Measurements from ENCODE around the gene ZIC1.

Gene ZIC1

GRCh38 chr3:147407114-147407497 is 2.1 kb upstream of the ZIC1 start:
- H3K27ac Mint-ChIP-seq = peak overlapping the region; percentile 14
- DNase-seq = no peak
- CTCF ChIA-PET = no interaction called here

DNA sequence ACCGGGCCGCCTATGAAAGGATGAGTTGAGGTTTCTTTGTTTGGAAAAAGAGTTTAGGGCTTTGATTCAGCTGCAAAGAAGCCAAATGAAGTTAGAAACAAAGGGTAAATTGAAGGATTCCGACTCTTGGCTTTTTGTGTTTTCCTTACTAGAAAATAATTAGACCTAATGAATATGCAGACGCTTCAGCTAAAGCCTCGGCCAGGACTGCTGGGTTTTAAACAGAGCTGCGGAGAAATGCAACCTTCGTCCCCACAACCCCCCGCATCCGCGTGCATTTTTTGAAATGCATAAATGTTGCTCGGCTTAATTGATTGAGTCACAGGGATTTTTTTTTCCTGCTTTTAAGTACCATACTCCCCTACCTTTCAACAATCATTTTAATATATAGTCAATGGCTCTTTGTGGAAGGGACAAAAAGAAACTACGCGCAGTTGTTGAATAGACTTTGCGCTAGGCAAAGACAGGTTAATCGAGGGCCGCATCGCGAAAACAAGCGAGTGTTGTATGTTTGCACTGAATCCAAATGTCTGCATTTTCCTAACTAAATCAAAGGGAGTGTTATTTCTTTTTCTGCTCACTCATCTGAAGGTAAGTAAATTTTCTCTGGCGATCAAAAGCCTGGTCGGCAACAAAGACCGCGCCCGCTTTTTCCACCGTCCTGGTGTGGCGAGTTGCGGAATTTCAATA is 1.5 kb upstream of the ZIC1 start:
- CTCF ChIA-PET = no interaction called here
- peak overlapping the region; percentile 84 for H3K27ac Mint-ChIP-seq

More at GRCh38 chr3:147407114-147407497, 2.1 kb upstream of the ZIC1 start:
- peaks cover 21% of the 10 kb centered on the region for H3K36me3 Mint-ChIP-seq
- H3K27me3 Mint-ChIP-seq = peaks cover 91% of the 10 kb centered on the region
- peaks cover 12% of the 10 kb centered on the region for H3K9me3 Mint-ChIP-seq
- H3K4me3 Mint-ChIP-seq = no peak overlapping the region
- H3K4me1 Mint-ChIP-seq = peaks cover 7% of the 10 kb centered on the region

DNA sequence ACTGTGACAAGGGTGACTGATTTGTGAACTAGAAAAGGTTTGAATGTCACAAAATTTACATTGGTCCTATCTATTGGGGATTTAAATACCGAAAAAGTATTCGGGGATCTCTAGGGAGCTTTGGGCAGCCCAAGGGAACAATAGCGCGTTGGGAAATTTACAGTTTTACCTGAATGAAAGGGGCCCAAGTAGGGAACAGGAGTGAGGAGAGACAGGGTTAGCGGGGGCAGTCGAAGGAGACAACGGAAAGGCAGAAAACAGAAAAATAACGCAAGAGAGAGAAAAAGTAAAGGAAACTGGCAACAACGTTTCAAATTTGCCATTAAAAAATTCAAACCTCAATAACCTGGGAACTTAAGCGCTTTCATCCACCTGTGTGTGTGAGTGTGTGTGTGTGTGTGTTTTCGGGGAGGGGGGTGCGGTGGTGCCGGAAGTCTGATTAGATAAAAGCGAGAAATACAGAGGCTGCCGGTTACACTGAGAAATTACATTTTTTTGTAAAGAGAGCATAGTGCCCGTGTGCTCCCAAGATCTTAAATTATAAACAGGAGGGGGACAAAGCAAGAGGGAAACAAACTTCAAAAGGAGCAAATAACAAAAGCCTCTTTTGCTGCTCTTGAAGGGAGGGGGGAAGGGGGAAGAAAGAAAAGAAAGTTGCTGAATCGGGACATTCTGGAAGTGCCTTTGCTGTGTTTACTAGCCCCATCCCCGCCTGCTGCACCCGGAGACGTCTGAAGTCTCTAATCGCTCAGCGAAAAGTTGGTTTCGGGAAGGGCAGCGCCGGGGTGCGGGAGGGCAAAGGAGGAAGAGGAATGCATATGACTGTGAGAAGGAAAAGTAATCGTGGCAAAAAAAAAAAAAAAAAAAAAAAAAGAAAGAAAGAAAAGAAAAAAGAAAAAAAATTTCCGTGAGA is 721 bp upstream of the ZIC1 start:
- peaks cover 99% of the 10 kb centered on the region for H3K27me3 Mint-ChIP-seq
- H3K4me3 Mint-ChIP-seq = peak overlapping the region; percentile 52
- CTCF ChIA-PET = no interaction called here
- peaks cover 13% of the 10 kb centered on the region for H3K4me1 Mint-ChIP-seq
- no peak for DNase-seq
- peak overlapping the region; percentile 84 for H3K27ac Mint-ChIP-seq
- peaks cover 27% of the 10 kb centered on the region for H3K36me3 Mint-ChIP-seq
- H3K9me3 Mint-ChIP-seq = peaks cover 12% of the 10 kb centered on the region

More for the DNA sequence above, 1.5 kb upstream of the ZIC1 start:
- Mint-ChIP-seq H3K9me3 (peaks cover 12% of the 10 kb centered on the region), H3K36me3 (peaks cover 24% of the 10 kb centered on the region), H3K4me1 (peaks cover 9% of the 10 kb centered on the region), H3K27me3 (peaks cover 93% of the 10 kb centered on the region), H3K4me3 (no peak overlapping the region)
- DNase-seq = no peak

- H3K4me3 Mint-ChIP-seq = no peak overlapping the region
- peaks cover 12% of the 10 kb centered on the region for H3K9me3 Mint-ChIP-seq
- peaks cover 90% of the 10 kb centered on the region for H3K27me3 Mint-ChIP-seq
- DNase-seq = no peak
- CTCF ChIA-PET = no interaction called here
- peaks cover 29% of the 10 kb centered on the region for H3K36me3 Mint-ChIP-seq
- H3K27ac Mint-ChIP-seq = no peak overlapping the region
- H3K4me1 Mint-ChIP-seq = peaks cover 14% of the 10 kb centered on the region
These were observed 956 bp downstream of the ZIC1 start for GRCh38 chr3:147410116-147410525.

DNA sequence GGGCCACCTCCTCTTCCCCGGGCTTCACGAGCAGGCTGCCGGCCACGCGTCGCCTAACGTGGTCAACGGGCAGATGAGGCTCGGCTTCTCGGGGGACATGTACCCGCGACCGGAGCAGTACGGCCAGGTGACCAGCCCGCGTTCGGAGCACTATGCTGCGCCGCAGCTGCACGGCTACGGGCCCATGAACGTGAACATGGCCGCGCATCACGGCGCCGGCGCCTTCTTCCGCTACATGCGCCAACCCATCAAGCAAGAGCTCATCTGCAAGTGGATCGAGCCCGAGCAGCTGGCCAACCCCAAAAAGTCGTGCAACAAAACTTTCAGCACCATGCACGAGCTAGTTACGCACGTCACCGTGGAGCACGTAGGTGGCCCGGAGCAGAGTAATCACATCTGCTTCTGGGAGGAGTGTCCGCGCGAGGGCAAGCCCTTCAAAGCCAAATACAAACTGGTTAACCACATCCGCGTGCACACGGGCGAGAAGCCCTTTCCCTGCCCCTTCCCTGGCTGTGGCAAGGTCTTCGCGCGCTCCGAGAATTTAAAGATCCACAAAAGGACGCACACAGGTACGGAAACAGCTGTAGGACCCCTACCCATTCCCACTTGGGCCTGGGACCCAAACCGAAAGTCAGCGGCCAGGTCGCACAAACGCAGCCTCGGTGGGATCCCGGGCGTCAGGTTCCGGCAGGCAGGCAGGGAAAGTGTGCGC is 1.5 kb downstream of the ZIC1 start:
- CTCF ChIA-PET = no interaction called here
- Mint-ChIP-seq H3K27me3 (peaks cover 89% of the 10 kb centered on the region), H3K36me3 (peaks cover 29% of the 10 kb centered on the region), H3K27ac (peak overlapping the region; percentile 81), H3K9me3 (peaks cover 12% of the 10 kb centered on the region), H3K4me3 (peak overlapping the region; percentile 51), H3K4me1 (peaks cover 14% of the 10 kb centered on the region)
- no peak for DNase-seq

GRCh38 chr3:147411238-147411814 is 2.2 kb downstream of the ZIC1 start:
- Mint-ChIP-seq H3K4me1 (peaks cover 14% of the 10 kb centered on the region), H3K27me3 (peaks cover 82% of the 10 kb centered on the region), H3K4me3 (peak overlapping the region; percentile 51), H3K27ac (peak overlapping the region; percentile 81), H3K9me3 (peaks cover 12% of the 10 kb centered on the region), H3K36me3 (peaks cover 29% of the 10 kb centered on the region)
- CTCF ChIA-PET = no interaction called here
- DNase-seq = no peak

GRCh38 chr3:147411815-147412241 is 2.7 kb downstream of the ZIC1 start:
- peaks cover 12% of the 10 kb centered on the region for H3K9me3 Mint-ChIP-seq
- H3K27ac Mint-ChIP-seq = peak overlapping the region; percentile 81
- H3K36me3 Mint-ChIP-seq = peaks cover 25% of the 10 kb centered on the region
- peaks cover 77% of the 10 kb centered on the region for H3K27me3 Mint-ChIP-seq
- H3K4me1 Mint-ChIP-seq = peaks cover 14% of the 10 kb centered on the region
- CTCF ChIA-PET = no interaction called here
- DNase-seq = no peak
- peak overlapping the region; percentile 51 for H3K4me3 Mint-ChIP-seq

GRCh38 chr3:147412261-147412916 is 3.2 kb downstream of the ZIC1 start:
- CTCF ChIA-PET = no interaction called here
- Mint-ChIP-seq H3K27me3 (peaks cover 75% of the 10 kb centered on the region), H3K27ac (peak overlapping the region; percentile 76), H3K4me1 (peaks cover 14% of the 10 kb centered on the region), H3K4me3 (peak overlapping the region; percentile 8), H3K9me3 (peaks cover 12% of the 10 kb centered on the region), H3K36me3 (peaks cover 25% of the 10 kb centered on the region)
- DNase-seq = no peak

- H3K4me3 Mint-ChIP-seq = peak overlapping the region; percentile 46
- H3K27ac Mint-ChIP-seq = peak overlapping the region; percentile 87
- peaks cover 73% of the 10 kb centered on the region for H3K27me3 Mint-ChIP-seq
- H3K4me1 Mint-ChIP-seq = peaks cover 13% of the 10 kb centered on the region
- CTCF ChIA-PET = no interaction called here
- peaks cover 19% of the 10 kb centered on the region for H3K36me3 Mint-ChIP-seq
- peaks cover 7% of the 10 kb centered on the region for H3K9me3 Mint-ChIP-seq
- no peak for DNase-seq
These were observed 3.9 kb downstream of the ZIC1 start for GRCh38 chr3:147412917-147413685.

GRCh38 chr3:147413686-147414389 is 4.7 kb downstream of the ZIC1 start:
- H3K36me3 Mint-ChIP-seq = peaks cover 15% of the 10 kb centered on the region
- peaks cover 13% of the 10 kb centered on the region for H3K4me1 Mint-ChIP-seq
- CTCF ChIA-PET = no interaction called here
- H3K4me3 Mint-ChIP-seq = peak overlapping the region; percentile 46
- H3K9me3 Mint-ChIP-seq = peaks cover 6% of the 10 kb centered on the region
- H3K27ac Mint-ChIP-seq = peak overlapping the region; percentile 87
- H3K27me3 Mint-ChIP-seq = peaks cover 72% of the 10 kb centered on the region
- no peak for DNase-seq

GRCh38 chr3:147414390-147415138 is 5.4 kb downstream of the ZIC1 start:
- H3K4me1 Mint-ChIP-seq = peaks cover 13% of the 10 kb centered on the region
- peaks cover 15% of the 10 kb centered on the region for H3K36me3 Mint-ChIP-seq
- CTCF ChIA-PET = no interaction called here
- H3K27ac Mint-ChIP-seq = no peak overlapping the region
- peaks cover 72% of the 10 kb centered on the region for H3K27me3 Mint-ChIP-seq
- no peak overlapping the region for H3K4me3 Mint-ChIP-seq
- peaks cover 6% of the 10 kb centered on the region for H3K9me3 Mint-ChIP-seq
- no peak for DNase-seq

GRCh38 chr3:147415286-147415685 is 6.1 kb downstream of the ZIC1 start:
- Mint-ChIP-seq H3K36me3 (peaks cover 15% of the 10 kb centered on the region), H3K4me1 (peaks cover 13% of the 10 kb centered on the region), H3K4me3 (no peak overlapping the region), H3K9me3 (peaks cover 6% of the 10 kb centered on the region), H3K27ac (no peak overlapping the region), H3K27me3 (peaks cover 74% of the 10 kb centered on the region)
- CTCF ChIA-PET = no interaction called here
- DNase-seq = no peak
